Measurements from ENCODE around the gene HOXA9. TPM values are rescaled to one million over a fixed set of nuclear protein-coding genes. Genes with fewer than 3 reads are reported as not detected.

The HOXA9 gene
- total and polyA plus RNA-seq, 4 donors, result 1.5 to 20.4 (median 6.2) TPM

GRCh38 chr7:27194002-27194352 is 28.6 kb upstream of the HOXA9 start:
- H3K4me3 ChIP-seq (ENCODE audit: low read depth, low read length), result no peak overlapping the region
- H3K9me3 ChIP-seq (ENCODE audit: control insufficient read depth, insufficient read depth, low read length), result no peaks in the 10 kb centered on the region
- H3K36me3 ChIP-seq (ENCODE audit: control insufficient read depth, insufficient read depth, low read length), result no peaks in the 10 kb centered on the region
- H3K27ac ChIP-seq (ENCODE audit: low read depth, low read length), result no peak overlapping the region
- H3K4me1 ChIP-seq (ENCODE audit: control insufficient read depth, insufficient read depth, low read length), result peaks cover 36% of the 10 kb centered on the region
- no CpG with 5 or more reads among the region's 2 CpGs for WGBS (ENCODE audit: insufficient coverage)
- peak in 1 of 6 donors; percentile 44 for DNase-seq (ENCODE audit: low read depth in 4 of 6, low spot score in 6 of 6)
- peaks cover 99% of the 10 kb centered on the region for H3K27me3 ChIP-seq (ENCODE audit: control insufficient read depth, insufficient read depth, low read length)

GRCh38 chr7:27193335-27194001 is 28.1 kb upstream of the HOXA9 start:
- Histone ChIP-seq H3K27me3 (ENCODE audit: control insufficient read depth, insufficient read depth, low read length) (peaks cover 99% of the 10 kb centered on the region), H3K9me3 (ENCODE audit: control insufficient read depth, insufficient read depth, low read length) (no peaks in the 10 kb centered on the region), H3K4me1 (ENCODE audit: control insufficient read depth, insufficient read depth, low read length) (peaks cover 36% of the 10 kb centered on the region), H3K36me3 (ENCODE audit: control insufficient read depth, insufficient read depth, low read length) (no peaks in the 10 kb centered on the region), H3K4me3 (ENCODE audit: low read depth, low read length) (no peak overlapping the region), H3K27ac (ENCODE audit: low read depth, low read length) (no peak overlapping the region)
- WGBS (ENCODE audit: insufficient coverage), result 9% methylated on average over 18 of the region's 29 CpGs
- DNase-seq (ENCODE audit: low read depth in 4 of 6, low spot score in 6 of 6), result no peak

- H3K36me3 ChIP-seq (ENCODE audit: control insufficient read depth, insufficient read depth, low read length), result no peaks in the 10 kb centered on the region
- 2% methylated on average over 76 of the region's 78 CpGs for WGBS (ENCODE audit: insufficient coverage)
- peaks cover 99% of the 10 kb centered on the region for H3K27me3 ChIP-seq (ENCODE audit: control insufficient read depth, insufficient read depth, low read length)
- peak overlapping the region; percentile 4 for H3K4me3 ChIP-seq (ENCODE audit: low read depth, low read length)
- H3K4me1 ChIP-seq (ENCODE audit: control insufficient read depth, insufficient read depth, low read length), result peaks cover 40% of the 10 kb centered on the region
- H3K9me3 ChIP-seq (ENCODE audit: control insufficient read depth, insufficient read depth, low read length), result no peaks in the 10 kb centered on the region
- no peak for DNase-seq (ENCODE audit: low read depth in 4 of 6, low spot score in 6 of 6)
- H3K27ac ChIP-seq (ENCODE audit: low read depth, low read length), result no peak overlapping the region
These were observed 27.4 kb upstream of the HOXA9 start for GRCh38 chr7:27192546-27193334.

GRCh38 chr7:27191833-27192545 is 26.7 kb upstream of the HOXA9 start:
- WGBS (ENCODE audit: insufficient coverage), result 17% methylated on average over 42 of the region's 42 CpGs
- Histone ChIP-seq H3K27ac (ENCODE audit: low read depth, low read length) (no peak overlapping the region), H3K4me1 (ENCODE audit: control insufficient read depth, insufficient read depth, low read length) (peaks cover 41% of the 10 kb centered on the region), H3K27me3 (ENCODE audit: control insufficient read depth, insufficient read depth, low read length) (peaks cover 99% of the 10 kb centered on the region), H3K9me3 (ENCODE audit: control insufficient read depth, insufficient read depth, low read length) (no peaks in the 10 kb centered on the region), H3K4me3 (ENCODE audit: low read depth, low read length) (no peak overlapping the region), H3K36me3 (ENCODE audit: control insufficient read depth, insufficient read depth, low read length) (no peaks in the 10 kb centered on the region)
- no peak for DNase-seq (ENCODE audit: low read depth in 4 of 6, low spot score in 6 of 6)

- 41% methylated on average over 15 of the region's 15 CpGs for WGBS (ENCODE audit: insufficient coverage)
- H3K4me3 ChIP-seq (ENCODE audit: low read depth, low read length), result no peak overlapping the region
- H3K27ac ChIP-seq (ENCODE audit: low read depth, low read length), result no peak overlapping the region
- H3K36me3 ChIP-seq (ENCODE audit: control insufficient read depth, insufficient read depth, low read length), result no peaks in the 10 kb centered on the region
- DNase-seq (ENCODE audit: low read depth in 4 of 6, low spot score in 6 of 6), result no peak
- H3K9me3 ChIP-seq (ENCODE audit: control insufficient read depth, insufficient read depth, low read length), result no peaks in the 10 kb centered on the region
- H3K4me1 ChIP-seq (ENCODE audit: control insufficient read depth, insufficient read depth, low read length), result peaks cover 41% of the 10 kb centered on the region
- H3K27me3 ChIP-seq (ENCODE audit: control insufficient read depth, insufficient read depth, low read length), result peaks cover 100% of the 10 kb centered on the region
These were observed 25.9 kb upstream of the HOXA9 start for GRCh38 chr7:27191161-27191731.

- no peaks in the 10 kb centered on the region for H3K36me3 ChIP-seq (ENCODE audit: control insufficient read depth, insufficient read depth, low read length)
- H3K9me3 ChIP-seq (ENCODE audit: control insufficient read depth, insufficient read depth, low read length), result no peaks in the 10 kb centered on the region
- WGBS (ENCODE audit: insufficient coverage), result 26% methylated on average over 2 of the region's 7 CpGs
- no peak overlapping the region for H3K27ac ChIP-seq (ENCODE audit: low read depth, low read length)
- H3K4me1 ChIP-seq (ENCODE audit: control insufficient read depth, insufficient read depth, low read length), result peaks cover 51% of the 10 kb centered on the region
- no peak overlapping the region for H3K4me3 ChIP-seq (ENCODE audit: low read depth, low read length)
- DNase-seq (ENCODE audit: low read depth in 4 of 6, low spot score in 6 of 6), result no peak
- H3K27me3 ChIP-seq (ENCODE audit: control insufficient read depth, insufficient read depth, low read length), result peaks cover 100% of the 10 kb centered on the region
These were observed 24.8 kb upstream of the HOXA9 start for GRCh38 chr7:27189997-27190748.

GRCh38 chr7:27189295-27189996 is 24.1 kb upstream of the HOXA9 start:
- Histone ChIP-seq H3K27ac (ENCODE audit: low read depth, low read length) (peak overlapping the region; percentile 57), H3K9me3 (ENCODE audit: control insufficient read depth, insufficient read depth, low read length) (no peaks in the 10 kb centered on the region), H3K27me3 (ENCODE audit: control insufficient read depth, insufficient read depth, low read length) (peaks cover 100% of the 10 kb centered on the region), H3K36me3 (ENCODE audit: control insufficient read depth, insufficient read depth, low read length) (no peaks in the 10 kb centered on the region), H3K4me1 (ENCODE audit: control insufficient read depth, insufficient read depth, low read length) (peaks cover 58% of the 10 kb centered on the region), H3K4me3 (ENCODE audit: low read depth, low read length) (no peak overlapping the region)
- no peak for DNase-seq (ENCODE audit: low read depth in 4 of 6, low spot score in 6 of 6)
- WGBS (ENCODE audit: insufficient coverage), result 13% methylated on average over 22 of the region's 22 CpGs

GRCh38 chr7:27188386-27189294 is 23.3 kb upstream of the HOXA9 start:
- Histone ChIP-seq H3K4me1 (ENCODE audit: control insufficient read depth, insufficient read depth, low read length) (peaks cover 65% of the 10 kb centered on the region), H3K27me3 (ENCODE audit: control insufficient read depth, insufficient read depth, low read length) (peaks cover 100% of the 10 kb centered on the region), H3K36me3 (ENCODE audit: control insufficient read depth, insufficient read depth, low read length) (no peaks in the 10 kb centered on the region), H3K4me3 (ENCODE audit: low read depth, low read length) (peak overlapping the region; percentile 24), H3K27ac (ENCODE audit: low read depth, low read length) (peak overlapping the region; percentile 57), H3K9me3 (ENCODE audit: control insufficient read depth, insufficient read depth, low read length) (no peaks in the 10 kb centered on the region)
- WGBS (ENCODE audit: insufficient coverage), result 8% methylated on average over 44 of the region's 49 CpGs
- DNase-seq (ENCODE audit: low read depth in 4 of 6, low spot score in 6 of 6), result peak in 1 of 6 donors; percentile 29

Measured in spinal cord (tissue), 10 donors.